Fibroblast of lung (primary cell): ENCODE results near the gene TARBP1. TPM values are rescaled to one million over a fixed set of nuclear protein-coding genes. Genes with fewer than 3 reads are reported as not detected.
"Not testable (repeated sequence)": the region's sequence is repeated elsewhere in the genome, so short reads cannot be mapped to it uniquely, and the experiment has no call there.

Experiments used
- DNase-seq, 2 donors: peaks; one replicate each; pipeline versions ENCODE4 v3.0.0 to v3.0.0-alpha.2; 2010; ENCODE audit warnings: low read depth in 2 of 2
- H2AFZ ChIP-seq: 2 replicates; pipeline ENCODE4 v1.5.1; 2012; ENCODE audit warnings: low read length, control low read depth, inconsistent platforms
- H3K27ac ChIP-seq: 2 replicates; pipeline ENCODE4 v1.5.1; 2011; ENCODE audit warnings: low read length, control low read depth; ENCODE audit not compliant: insufficient read depth
- H3K27me3 ChIP-seq: 2 replicates; pipeline ENCODE4 v1.5.1; 2011; ENCODE audit warnings: mild to moderate bottlenecking, low read length; ENCODE audit not compliant: control insufficient read depth, insufficient read depth
- H3K36me3 ChIP-seq: 2 replicates; pipeline ENCODE4 v1.5.1; 2011; ENCODE audit warnings: low read length; ENCODE audit not compliant: control insufficient read depth, insufficient read depth
- H3K4me1 ChIP-seq: 2 replicates; pipeline ENCODE4 v1.5.1; 2011; ENCODE audit warnings: low read length; ENCODE audit not compliant: control insufficient read depth, insufficient read depth; ENCODE audit errors: extremely low read depth
- H3K4me2 ChIP-seq: 2 replicates; pipeline ENCODE4 v1.5.1; 2011; ENCODE audit warnings: low read length, control low read depth; ENCODE audit not compliant: insufficient read depth; ENCODE audit errors: extremely low read depth
- H3K4me3 ChIP-seq, 4 experiments: fragments of 200-600 bp in 1 of 4; sonication (generic) in 1 of 4; replicated peaks in 1 of 4; 2 replicates each; pipeline ENCODE4 v1.5.1; 2011 to 2016; ENCODE audit warnings: low read length in 4 of 4, low read depth in 3 of 4, mild to moderate bottlenecking in 3 of 4, control low read depth in 2 of 4, inconsistent platforms in 1 of 4, mixed read lengths in 1 of 4; ENCODE audit not compliant: insufficient read depth in 1 of 4; ENCODE audit errors: control extremely low read depth in 1 of 4
- H3K79me2 ChIP-seq: 2 replicates; pipeline ENCODE4 v1.5.1; 2012; ENCODE audit warnings: mild to moderate bottlenecking, low read length, inconsistent platforms; ENCODE audit not compliant: control insufficient read depth, insufficient read depth
- H3K9ac ChIP-seq: 2 replicates; pipeline ENCODE4 v1.5.1; 2011; ENCODE audit warnings: mild to moderate bottlenecking, low read length, control low read depth; ENCODE audit not compliant: insufficient read depth
- H3K9me3 ChIP-seq: 2 replicates; pipeline ENCODE4 v1.5.1; 2012; ENCODE audit warnings: low read depth, low read length; ENCODE audit not compliant: control insufficient read depth, insufficient read depth
- H4K20me1 ChIP-seq: 2 replicates; pipeline ENCODE4 v1.5.1; 2011; ENCODE audit warnings: low read length; ENCODE audit not compliant: control insufficient read depth, insufficient read depth; ENCODE audit errors: extremely low read depth
- CTCF ChIP-seq, 2 donors: IDR thresholded peaks in 1 of 2; conservative IDR thresholded peaks in 1 of 2; 1 replicate in 1 of 2; 2 replicates in 1 of 2; pipeline ENCODE4 v1.5.1; 2011 to 2012; ENCODE audit warnings: low read length in 2 of 2, control low read depth in 1 of 2, inconsistent platforms in 1 of 2, low read depth in 1 of 2, mild to moderate bottlenecking in 1 of 2
- EZH2 ChIP-seq: IDR thresholded peaks from 2 replicates; pipeline ENCODE4 v1.5.1; 2012; ENCODE audit warnings: low read length, control low read depth, mild to moderate bottlenecking; ENCODE audit errors: missing control alignments
- polyA plus RNA-seq, 2 donors: library from polyadenylated mRNA; depleted of rRNA in 1 of 2; stranded (reverse) in 1 of 2; unstranded in 1 of 2; fragments of >200 nt; gene quantifications; 2 replicates each; pipeline ENCODE4 v1.2.1, GENCODE V29; 2011 to 2012; ENCODE audit warnings: missing spikeins in 1 of 2
- total RNA-seq: library from RNA; depleted of rRNA; stranded (reverse); fragments of >200 nt; gene quantifications from 2 replicates; pipeline ENCODE4 v1.2.1, GENCODE V29; 2014

TARBP1 gene
- total and polyA plus RNA-seq, 2 donors (not counting 1 experiment from before 2014, with no cell fraction given), result 11.6 to 20.6 TPM

GRCh38 chr1:234518876-234519275, 39.9 kb upstream of the TARBP1 start:
- Histone ChIP-seq H3K4me2 (no peak overlapping the region), H3K9ac (no peak overlapping the region), H2AFZ (no peak overlapping the region), H3K4me1 (peaks cover 16% of the 10 kb centered on the region), H3K36me3 (no peaks in the 10 kb centered on the region), H3K27me3 (no peaks in the 10 kb centered on the region), H3K9me3 (no peaks in the 10 kb centered on the region), H3K4me3 (no peak overlapping the region), H3K27ac (no peak overlapping the region), H4K20me1 (no peaks in the 10 kb centered on the region), H3K79me2 (no peaks in the 10 kb centered on the region)
- no peak for DNase-seq
- TF ChIP-seq CTCF (conservative IDR thresholded peaks at IDR 0.05 in 1 of 2, IDR thresholded peaks at IDR 0.05 in 1 of 2; ENCODE audit: low read depth in 1 of 2, low read length in 2 of 2) (no peak), EZH2 (no peak)

- not testable (repeated sequence) for DNase-seq, H3K79me2 ChIP-seq, H3K4me2 ChIP-seq, H3K9ac ChIP-seq, H3K27me3 ChIP-seq, H3K36me3 ChIP-seq, H4K20me1 ChIP-seq, H3K27ac ChIP-seq, H2AFZ ChIP-seq, H3K4me3 ChIP-seq, H3K9me3 ChIP-seq
- peaks cover 14% of the 10 kb centered on the region for H3K4me1 ChIP-seq
Measured at GRCh38 chr1:234518086-234518485, 39.1 kb upstream of the TARBP1 start.

GRCh38 chr1:234517110-234517802, 38.3 kb upstream of the TARBP1 start:
- no peaks in the 10 kb centered on the region for H3K79me2 ChIP-seq
- no peak overlapping the region for H3K9ac ChIP-seq
- H3K4me1 ChIP-seq, result peaks cover 10% of the 10 kb centered on the region
- no peaks in the 10 kb centered on the region for H3K27me3 ChIP-seq
- DNase-seq, result no peak
- no peak overlapping the region for H3K4me2 ChIP-seq
- H3K36me3 ChIP-seq, result no peaks in the 10 kb centered on the region
- no peaks in the 10 kb centered on the region for H3K9me3 ChIP-seq
- no peak overlapping the region for H3K27ac ChIP-seq
- TF ChIP-seq EZH2 (no peak), CTCF (conservative IDR thresholded peaks at IDR 0.05 in 1 of 2, IDR thresholded peaks at IDR 0.05 in 1 of 2; ENCODE audit: low read depth in 1 of 2, low read length in 2 of 2) (no peak)
- no peak overlapping the region for H3K4me3 ChIP-seq
- no peak overlapping the region for H2AFZ ChIP-seq
- no peaks in the 10 kb centered on the region for H4K20me1 ChIP-seq
